ENCODE measurements around the gene SLC45A1.

The SLC45A1 gene

DNA sequence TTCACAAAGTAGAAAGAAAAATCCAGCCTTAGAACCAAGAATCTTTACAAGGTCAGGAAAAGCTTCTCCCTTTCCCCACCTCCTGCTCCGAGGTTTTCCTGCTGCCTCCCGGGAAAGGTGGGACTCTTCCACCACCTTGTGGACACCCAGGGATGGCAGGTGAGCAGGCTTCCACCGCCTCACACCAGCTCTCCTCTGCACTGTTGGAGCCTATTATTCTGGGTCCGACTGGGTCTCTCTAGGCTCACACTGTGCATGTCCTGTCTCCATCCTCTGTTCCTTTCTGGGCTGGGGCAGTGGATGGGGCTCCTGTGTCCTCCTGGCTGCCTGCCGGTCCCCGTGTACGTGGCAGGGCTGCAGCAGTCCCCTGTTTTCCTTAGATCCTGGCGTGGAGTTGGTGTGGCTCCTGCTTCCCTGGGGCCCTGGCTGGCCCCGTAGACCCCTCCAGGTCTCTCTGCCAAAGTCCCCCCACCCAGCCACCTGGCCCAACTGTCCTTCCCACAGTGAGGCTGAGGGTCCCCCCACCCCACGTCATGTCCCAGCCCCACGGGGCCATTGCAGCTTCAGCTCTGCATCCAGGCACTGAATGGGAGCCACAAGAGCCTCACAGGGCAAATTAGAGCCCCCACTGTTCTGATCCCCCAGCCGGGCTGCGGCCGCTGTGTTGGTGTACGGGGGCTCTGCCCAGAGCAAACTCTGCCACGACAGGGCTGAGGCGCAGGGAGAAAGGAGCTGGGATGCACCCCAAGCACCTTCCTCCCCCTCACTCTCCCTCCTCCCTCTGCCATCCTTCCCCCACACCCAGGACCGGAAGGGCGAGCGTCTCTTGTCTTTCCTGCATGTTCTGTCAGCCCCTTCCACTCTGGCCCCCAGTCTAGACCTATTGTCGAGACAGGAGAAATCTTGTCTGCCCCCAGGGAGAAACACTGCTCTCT is 3.3 kb upstream of the SLC45A1 start:
- in situ Hi-C loops (cut with MboI; ENCODE audit: low sequenced_read_pairs, unreplicated experiment) = loop anchor here (10.0 kb wide), 1 partner anchor 280 kb away; no protein-coding TSS in a partner anchor
- peak; percentile 80 for DNase-seq (ENCODE audit: low spot score)
- TF ChIP-seq, protein P1, sequence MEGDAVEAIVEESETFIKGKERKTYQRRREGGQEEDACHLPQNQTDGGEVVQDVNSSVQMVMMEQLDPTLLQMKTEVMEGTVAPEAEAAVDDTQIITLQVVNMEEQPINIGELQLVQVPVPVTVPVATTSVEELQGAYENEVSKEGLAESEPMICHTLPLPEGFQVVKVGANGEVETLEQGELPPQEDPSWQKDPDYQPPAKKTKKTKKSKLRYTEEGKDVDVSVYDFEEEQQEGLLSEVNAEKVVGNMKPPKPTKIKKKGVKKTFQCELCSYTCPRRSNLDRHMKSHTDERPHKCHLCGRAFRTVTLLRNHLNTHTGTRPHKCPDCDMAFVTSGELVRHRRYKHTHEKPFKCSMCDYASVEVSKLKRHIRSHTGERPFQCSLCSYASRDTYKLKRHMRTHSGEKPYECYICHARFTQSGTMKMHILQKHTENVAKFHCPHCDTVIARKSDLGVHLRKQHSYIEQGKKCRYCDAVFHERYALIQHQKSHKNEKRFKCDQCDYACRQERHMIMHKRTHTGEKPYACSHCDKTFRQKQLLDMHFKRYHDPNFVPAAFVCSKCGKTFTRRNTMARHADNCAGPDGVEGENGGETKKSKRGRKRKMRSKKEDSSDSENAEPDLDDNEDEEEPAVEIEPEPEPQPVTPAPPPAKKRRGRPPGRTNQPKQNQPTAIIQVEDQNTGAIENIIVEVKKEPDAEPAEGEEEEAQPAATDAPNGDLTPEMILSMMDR (IDR thresholded peaks at IDR 0.05; ENCODE audit: borderline replicate concordance, control extremely low read depth, extremely low read depth, insufficient read depth, missing control alignments) = peak; percentile 74

DNA sequence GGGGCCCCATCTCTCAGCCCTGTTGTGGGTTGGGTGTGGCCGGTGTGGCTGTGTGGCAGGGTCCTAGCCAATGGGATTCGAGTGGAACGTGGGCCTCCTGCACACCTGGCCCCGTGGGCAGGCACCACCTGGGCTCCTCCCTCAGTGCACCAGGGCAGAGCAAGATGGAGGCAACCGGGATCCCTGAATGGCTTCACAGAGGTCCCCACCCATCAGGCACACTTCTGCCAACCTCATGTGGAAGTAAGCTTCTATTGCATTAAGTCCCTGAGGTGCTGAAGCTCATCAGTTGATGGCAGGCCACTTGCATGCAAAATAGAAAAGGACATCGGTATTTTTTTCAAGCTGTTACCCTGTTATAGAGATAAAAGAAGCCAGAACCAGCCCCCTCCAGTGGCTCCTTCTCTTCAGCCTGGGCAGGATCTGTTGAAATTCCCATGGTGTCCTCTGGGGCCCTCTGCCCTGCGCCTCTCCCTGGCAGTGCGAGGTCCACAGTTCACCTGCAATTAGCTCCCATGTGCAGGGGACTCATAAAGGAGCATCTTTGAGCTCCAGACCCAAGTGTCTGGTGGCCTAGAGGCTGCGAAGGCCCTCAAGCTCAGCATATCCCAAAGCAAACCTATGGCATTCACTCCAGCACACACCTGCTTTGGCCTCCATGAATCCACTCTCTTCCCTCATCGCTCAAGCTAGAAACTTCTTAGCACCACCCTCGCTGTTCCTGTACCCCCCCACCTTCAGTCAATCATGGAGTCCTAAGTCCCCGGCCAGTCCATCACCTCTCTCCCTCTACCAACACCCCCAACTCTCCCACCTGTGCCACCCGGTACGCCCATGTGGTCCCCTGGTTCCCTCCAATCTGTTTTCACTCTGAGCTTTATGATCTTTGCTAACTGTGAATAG is 2.1 kb upstream of the SLC45A1 start:
- TF ChIP-seq, protein P1 (IDR thresholded peaks at IDR 0.05; ENCODE audit: borderline replicate concordance, control extremely low read depth, extremely low read depth, insufficient read depth, missing control alignments) = no peak
- in situ Hi-C loops (cut with MboI; ENCODE audit: low sequenced_read_pairs, unreplicated experiment) = loop anchor here (10.0 kb wide), 1 partner anchor 281 kb away; no protein-coding TSS in a partner anchor
- DNase-seq (ENCODE audit: low spot score) = no peak

DNA sequence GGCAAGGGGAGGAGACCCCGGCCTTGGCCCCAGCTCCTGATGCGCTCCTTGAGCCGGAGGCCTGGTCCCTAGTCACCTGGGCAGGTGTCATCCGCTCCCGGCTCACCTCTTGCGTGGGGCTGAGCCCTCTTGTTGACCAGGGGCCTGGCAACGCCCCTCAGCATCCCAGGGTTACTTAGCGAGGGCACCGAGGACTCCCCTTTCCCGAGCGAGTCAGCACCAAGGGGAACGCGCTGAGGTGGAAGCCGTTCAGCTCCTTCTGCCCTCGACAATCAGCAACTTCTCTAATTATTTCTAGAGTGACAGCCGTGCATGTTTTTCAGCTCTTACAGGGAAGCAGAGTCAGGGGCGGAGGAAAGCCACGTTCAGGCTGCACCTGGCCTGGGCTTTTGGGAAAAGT is 522 bp downstream of the SLC45A1 start:
- in situ Hi-C loops (cut with MboI; ENCODE audit: low sequenced_read_pairs, unreplicated experiment) = loop anchor here (10.0 kb wide), 1 partner anchor 284 kb away; no protein-coding TSS in a partner anchor
- DNase-seq (ENCODE audit: low spot score) = no peak
- TF ChIP-seq, protein P1 (IDR thresholded peaks at IDR 0.05; ENCODE audit: borderline replicate concordance, control extremely low read depth, extremely low read depth, insufficient read depth, missing control alignments) = no peak

DNA sequence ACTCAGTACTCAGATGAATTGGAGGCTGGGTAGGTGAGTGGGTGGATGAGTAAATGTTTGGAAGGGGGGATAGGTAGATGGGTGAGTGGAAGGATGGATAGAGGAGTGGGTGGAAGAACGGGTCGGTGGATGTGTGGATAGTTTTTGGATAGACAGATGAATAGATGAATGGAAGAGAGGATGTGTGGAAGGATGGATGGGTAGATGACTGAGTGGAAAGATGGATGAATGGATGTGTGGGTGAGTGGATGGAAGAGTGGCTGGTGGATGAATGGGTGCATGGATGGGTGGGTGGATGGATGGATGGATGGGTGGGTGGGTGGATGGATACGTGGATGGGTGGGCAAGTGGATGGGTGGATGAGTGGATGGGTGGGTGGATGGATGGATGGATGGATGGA is 3.7 kb downstream of the SLC45A1 start:
- TF ChIP-seq, protein P1 (IDR thresholded peaks at IDR 0.05; ENCODE audit: borderline replicate concordance, control extremely low read depth, extremely low read depth, insufficient read depth, missing control alignments) = no peak
- no peak for DNase-seq (ENCODE audit: low spot score)
- in situ Hi-C loops (cut with MboI; ENCODE audit: low sequenced_read_pairs, unreplicated experiment) = no loop called here

DNA sequence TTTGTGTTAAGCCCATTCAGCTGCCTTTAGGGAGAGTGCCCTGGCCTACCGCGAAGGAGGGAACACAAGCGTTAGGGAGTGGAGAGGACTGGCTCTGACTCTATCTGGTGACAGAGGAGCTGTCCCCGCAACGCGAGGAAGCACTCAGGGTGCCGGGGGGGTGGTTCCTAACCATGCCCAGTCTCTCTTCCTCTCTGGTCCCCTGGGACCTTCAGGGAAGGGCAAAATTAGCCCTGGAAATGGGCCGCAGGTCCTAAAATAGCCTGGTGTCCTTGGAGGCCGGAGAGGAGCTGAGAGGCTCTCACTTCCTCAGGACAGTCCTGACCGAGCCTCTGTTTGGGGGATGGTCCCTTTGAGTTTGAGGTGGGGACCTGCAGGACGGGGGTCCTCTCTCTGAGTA is 5.8 kb downstream of the SLC45A1 start:
- in situ Hi-C loops (cut with MboI; ENCODE audit: low sequenced_read_pairs, unreplicated experiment) = no loop called here

More for the DNA sequence above, 5.8 kb downstream of the SLC45A1 start:
- TF ChIP-seq, protein P1 (IDR thresholded peaks at IDR 0.05; ENCODE audit: borderline replicate concordance, control extremely low read depth, extremely low read depth, insufficient read depth, missing control alignments) = no peak
- peak; percentile 21 for DNase-seq (ENCODE audit: low spot score)

All from GM13976 (cell line).